ENCODE measurements around the gene MAMLD1.
"Not testable (repeated sequence)": the region's sequence is repeated elsewhere in the genome, so short reads cannot be mapped to it uniquely, and the experiment has no call there.

MAMLD1 gene, protein sequence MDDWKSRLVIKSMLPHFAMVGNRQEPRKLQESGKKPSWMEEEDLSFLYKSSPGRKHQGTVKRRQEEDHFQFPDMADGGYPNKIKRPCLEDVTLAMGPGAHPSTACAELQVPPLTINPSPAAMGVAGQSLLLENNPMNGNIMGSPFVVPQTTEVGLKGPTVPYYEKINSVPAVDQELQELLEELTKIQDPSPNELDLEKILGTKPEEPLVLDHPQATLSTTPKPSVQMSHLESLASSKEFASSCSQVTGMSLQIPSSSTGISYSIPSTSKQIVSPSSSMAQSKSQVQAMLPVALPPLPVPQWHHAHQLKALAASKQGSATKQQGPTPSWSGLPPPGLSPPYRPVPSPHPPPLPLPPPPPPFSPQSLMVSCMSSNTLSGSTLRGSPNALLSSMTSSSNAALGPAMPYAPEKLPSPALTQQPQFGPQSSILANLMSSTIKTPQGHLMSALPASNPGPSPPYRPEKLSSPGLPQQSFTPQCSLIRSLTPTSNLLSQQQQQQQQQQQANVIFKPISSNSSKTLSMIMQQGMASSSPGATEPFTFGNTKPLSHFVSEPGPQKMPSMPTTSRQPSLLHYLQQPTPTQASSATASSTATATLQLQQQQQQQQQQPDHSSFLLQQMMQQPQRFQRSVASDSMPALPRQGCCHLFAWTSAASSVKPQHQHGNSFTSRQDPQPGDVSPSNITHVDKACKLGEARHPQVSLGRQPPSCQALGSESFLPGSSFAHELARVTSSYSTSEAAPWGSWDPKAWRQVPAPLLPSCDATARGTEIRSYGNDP
- 0.35 to 0.56 reads per million in 2 donors for total RNA-seq

DNA sequence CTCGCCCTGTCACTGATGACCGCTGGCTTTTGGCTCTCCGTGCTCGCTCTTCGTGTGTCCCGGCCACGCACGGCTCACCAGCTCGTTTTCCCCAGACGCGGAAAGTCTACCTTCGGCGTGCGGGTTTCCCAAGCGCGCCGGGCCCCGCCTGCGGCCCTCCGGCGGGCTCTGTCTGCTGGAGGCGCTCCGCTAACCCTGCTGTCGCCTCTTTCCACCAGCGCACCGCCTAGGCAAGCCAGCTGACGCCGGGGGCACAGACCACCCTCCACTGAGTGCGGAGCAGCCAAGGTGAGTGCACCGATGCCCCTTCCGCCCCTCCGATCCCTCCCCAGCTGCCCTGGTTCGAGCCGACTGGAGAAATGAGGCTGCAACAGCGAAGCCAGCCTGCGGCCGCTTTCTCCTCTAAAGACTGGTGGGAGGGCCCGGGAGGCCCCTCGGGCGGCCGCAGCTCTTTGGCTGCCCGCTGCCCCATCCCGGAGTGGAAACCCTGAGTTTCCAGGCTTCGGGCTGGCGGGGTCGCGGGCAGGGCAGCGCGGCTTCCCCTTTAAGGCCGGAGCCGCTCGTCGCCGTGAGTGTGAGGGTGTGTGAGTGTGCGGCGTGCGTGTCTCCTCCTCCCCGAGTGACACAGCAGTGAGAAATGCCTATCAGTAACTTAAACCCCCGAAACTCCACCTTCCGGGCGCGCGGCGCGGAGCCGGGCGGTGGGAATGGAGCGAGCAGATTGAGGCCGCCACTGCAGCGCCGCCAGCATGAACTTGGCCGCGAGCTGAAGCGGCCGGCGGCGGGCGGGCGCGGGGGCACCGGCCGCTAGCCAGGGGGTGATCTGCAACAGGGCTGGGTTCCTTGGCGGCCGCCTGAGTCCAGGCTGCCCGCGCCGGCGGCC, at the start of gene MAMLD1:
TSS of gene MAMLD1 (plus strand) at position 719 of the 883 bp plus-strand sequence. CDS start 82,200 bp downstream, outside the sequence.
- DNase-seq: no peak

DNA sequence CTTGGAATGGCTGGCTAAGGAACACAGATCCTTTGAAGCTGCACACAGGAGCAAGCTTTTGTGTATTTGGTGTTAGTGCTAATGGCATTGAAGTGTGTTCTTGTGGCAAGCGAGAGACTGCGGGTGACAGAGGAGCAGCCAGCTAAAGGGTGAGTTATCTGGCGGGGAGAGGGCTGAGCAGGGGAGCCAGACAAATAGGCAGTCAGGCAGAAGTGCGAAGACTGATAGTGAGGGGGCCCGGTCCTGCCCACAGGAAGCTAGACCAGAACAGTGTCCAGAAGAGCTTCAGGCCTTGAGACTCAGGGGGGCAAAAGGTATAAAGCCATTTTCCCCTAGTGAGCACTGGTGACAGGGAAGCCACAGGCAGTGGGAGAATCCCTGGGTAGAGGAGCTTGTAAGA, 49.6 kb upstream of the MAMLD1 start:
- DNase-seq: no peak

DNA sequence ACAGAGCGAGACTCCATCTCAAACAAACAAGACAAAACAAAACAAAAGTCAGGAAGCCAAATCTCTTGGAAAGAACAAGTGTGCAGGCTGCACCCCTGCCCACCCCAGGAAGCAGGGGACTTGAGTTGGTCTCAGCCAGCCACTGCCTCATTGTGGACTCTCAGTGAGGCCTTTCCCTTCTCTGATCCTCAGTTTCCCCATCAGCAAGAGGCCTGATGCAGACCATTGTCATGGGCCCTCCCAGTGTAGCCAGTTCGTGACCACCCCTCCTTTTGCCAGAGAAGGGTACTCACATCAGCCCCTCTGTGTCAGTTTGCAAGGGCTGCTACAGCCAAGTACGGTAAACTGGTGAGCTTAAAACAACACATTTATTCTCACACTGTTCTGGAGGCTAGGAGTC, 48.9 kb upstream of the MAMLD1 start:
- DNase-seq: no peak

DNA sequence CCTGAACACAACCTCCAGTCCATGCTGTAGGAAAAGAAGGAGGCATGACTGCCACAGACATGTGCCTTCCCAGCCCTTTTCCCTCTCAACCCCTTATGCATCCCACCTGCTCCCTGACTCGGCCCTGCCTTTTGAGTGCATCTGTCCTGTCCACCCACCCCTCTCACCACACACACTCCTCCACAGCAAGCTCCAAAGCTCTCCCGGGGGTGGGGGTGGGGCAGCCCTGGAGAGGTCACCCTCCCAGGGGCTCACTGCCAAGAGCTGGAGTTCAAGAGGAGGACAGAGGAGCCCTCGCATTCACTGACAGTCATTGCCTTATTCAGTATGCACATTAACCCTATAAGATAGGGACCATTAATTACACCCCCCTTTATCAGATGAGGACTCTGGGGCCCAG, 46.6 kb upstream of the MAMLD1 start:
- no peak for DNase-seq

DNA sequence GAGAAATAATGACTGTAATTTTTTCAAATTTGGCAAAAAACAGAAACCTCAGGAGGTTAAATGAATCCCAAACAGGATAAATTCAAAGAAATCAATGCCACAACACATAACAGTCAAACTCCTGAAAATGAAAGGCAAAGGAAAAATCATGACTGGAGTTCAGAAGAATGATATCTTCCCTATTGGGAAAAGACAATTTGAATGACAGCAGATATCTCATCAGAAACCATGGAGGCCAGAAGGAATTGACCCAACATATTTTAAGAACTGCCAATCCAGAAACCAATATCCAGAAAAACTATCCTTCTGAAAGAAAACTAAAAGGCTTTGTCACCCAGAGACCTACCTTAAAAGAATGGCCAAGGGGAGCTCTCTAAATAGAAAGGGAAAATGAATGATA, 40.1 kb upstream of the MAMLD1 start:
- no peak for DNase-seq

DNA sequence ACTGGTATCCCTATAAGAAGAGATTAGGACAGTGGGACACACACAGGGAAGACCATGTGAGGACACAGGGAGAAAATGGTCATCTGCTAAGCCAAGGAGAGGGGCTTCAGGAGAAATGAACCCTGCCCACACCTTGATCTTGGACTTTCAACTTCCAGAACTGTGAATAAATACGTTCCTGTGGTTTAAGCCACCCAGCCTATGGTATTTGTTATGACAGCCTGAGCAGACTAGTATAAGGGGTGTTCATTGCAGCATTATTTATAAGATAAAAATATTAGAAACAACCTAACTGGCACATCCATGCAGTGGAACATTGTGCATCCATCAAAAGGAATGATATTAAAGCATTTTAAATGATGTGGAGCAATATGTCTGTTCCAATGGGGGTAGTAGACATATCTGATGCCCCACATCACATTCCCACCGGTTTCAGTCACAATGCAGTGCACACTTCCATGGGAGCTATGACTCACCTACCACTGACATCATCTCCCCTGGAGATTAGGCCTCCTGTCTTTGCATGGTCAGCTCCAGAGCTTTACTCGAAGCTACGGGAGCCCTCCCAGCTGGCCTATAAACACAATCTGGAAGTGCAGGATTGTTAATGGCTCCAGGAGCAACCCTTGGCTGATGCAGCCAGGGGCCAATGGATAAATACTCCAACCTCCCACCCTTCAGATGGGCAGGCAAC, 38.9 kb upstream of the MAMLD1 start:
- DNase-seq: no peak

DNA sequence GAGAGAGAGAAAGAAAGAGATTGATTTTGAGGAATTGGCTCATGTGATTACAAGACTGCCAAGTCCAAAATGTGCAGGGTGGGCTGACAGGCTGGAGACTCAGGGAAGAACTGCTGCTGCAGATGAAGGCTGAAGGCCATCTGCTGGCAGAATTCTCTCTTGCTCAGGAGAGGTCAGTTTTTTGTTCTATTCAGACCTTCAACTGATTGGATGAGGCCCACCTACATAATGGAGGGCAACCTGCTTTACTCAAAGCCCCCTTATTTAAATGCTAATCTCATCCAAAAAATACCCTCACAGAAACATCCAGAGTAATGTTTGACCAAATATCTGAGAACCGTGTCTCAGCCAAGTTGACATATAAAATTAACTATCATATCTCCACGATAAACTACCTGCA, 38.2 kb upstream of the MAMLD1 start:
- no peak for DNase-seq

GRCh38 chrX:150326541-150327247, 36.4 kb upstream of the MAMLD1 start:
- DNase-seq: no peak

- no peak for DNase-seq
Observed at GRCh38 chrX:150329282-150329681, 33.8 kb upstream of the MAMLD1 start.

- no peak for DNase-seq
Observed at GRCh38 chrX:150329868-150330267, 33.2 kb upstream of the MAMLD1 start.

GRCh38 chrX:150332023-150332422, 31.1 kb upstream of the MAMLD1 start:
- no peak for DNase-seq

- DNase-seq: no peak
Observed at GRCh38 chrX:150334100-150334499, 29.0 kb upstream of the MAMLD1 start.

DNA sequence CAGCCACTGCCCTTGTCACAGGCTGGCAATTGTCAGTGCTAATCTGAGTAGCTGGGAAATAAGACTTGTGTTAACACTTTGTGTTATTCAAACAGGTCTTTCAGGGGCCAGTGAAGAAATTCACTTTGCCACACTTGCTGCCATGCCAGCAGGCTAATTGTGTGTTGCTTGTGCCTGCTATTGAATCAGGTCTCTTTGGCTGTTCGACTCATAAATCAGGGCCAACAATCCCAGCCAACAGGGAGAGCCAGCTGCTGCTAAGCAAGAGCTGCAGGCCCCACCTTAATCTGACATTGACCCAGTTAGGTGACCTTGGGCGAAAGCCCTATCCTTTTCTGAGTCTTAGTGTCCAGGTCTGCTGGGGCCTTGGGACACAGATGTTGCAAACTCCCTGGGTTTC, 28.1 kb upstream of the MAMLD1 start:
- no peak for DNase-seq

DNA sequence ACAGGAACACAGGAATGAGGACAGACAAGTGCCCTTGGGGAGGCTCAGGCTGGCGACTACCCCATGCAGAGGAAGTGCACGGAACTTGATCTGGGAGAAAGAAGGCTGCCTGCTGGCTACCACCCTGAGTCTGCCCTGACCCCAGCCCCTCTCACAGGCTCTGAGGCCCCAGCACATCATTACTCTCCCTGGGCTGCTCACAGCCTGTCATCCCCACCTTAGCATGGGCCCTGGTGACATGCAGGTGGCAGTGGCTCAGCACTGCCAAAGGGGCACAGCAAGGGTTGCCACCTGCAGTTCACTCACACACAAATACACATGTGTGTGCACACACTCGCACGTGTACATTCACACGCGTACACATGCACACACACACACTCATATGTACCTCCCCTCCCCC, 26.1 kb upstream of the MAMLD1 start:
- no peak for DNase-seq

DNA sequence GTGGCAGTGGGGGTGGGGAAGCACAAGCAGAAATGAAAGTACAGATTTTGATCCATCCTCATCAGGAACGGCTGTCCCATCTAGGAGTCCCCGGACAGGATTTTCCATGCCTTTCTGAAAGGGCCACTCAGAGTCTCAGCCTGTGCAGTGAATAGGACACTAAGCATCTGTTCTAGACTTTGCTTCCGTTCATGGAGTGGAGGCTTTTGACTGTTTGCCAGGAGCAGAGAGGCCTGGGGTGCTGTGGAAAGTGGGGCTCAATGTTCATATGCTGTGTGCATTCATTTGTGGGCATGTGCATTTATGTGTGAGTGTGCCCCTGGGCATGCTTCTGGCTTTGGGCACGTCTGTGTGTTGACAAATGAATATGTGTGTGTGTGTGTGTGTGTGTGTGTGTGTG, 25.6 kb upstream of the MAMLD1 start:
- DNase-seq: no peak

DNA sequence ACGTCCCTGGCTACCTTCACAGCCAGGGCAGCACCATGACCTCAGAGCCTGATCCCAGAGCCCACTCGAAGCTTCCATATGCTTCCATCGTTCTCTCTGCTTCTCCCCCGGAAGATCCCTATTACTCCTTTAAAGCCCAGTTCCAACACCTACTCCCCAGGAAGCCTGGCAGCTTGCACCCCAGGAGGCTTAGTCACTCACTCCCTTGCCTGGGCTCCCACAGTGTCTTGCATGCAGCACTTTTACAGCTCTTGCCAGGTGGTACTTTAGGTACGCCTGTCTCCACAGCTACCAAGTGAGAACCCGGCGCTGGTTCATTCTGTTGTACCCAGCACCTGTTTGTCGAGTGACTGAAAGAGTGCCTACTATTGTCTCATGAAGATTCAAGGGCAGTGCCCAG, 24.5 kb upstream of the MAMLD1 start:
- no peak for DNase-seq

DNA sequence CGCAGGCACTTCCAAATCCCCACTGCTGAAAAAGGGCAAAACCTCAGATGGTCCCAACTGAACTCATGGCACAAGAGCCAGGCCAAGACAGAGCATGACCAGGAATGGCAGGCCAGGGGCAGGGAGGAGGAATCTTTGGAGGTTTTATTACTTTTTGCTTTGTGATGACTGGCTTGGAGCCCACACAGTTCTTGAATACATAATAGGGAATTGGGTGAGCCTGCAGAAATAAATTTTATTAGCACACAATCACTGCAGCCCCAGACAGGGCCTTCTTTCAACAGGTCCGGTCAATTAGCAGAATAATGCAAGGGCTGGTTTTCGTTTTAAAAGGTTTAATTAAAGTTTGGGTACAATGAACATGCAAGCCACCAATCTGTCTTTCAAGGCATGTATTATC, 23.4 kb upstream of the MAMLD1 start:
- no peak for DNase-seq

DNA sequence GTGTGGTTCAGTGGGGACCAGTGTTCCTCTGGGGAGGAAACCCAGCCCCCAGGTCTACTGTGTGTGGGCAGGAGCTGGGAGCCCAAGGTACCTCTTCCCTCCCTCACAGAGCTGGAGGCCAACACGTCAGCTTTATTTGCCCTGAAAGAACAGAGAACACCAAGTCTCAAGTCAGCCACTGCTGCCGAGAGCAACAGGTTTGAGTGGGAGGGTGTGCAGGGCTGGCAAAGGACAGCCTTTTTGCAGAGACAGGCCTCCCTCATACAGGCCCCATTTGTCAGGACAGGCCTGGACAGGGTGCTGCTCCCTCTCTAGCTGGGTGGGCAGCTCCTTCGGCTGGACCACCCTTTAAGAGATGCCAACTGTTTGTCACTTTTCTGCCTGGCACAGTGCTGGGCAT, 22.8 kb upstream of the MAMLD1 start:
- not testable (repeated sequence) for DNase-seq

DNA sequence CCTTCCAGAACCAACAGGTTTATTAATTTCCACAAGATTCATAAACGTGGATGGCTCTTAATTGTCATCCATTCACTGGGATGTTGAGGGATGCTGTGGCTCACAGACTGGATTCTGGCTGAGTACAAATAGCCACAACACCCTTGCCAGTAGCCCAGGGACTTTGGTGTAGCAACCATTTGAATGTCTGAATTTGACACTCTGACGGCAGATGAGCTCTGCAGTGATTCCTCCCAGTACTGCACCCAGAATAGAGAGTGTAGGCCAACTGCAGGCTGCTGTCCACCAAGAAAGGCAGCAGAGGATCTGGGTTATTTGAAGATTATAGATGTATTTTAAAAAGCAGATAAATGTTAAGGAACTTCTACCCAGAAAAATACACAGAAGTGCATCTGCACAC, 15.6 kb upstream of the MAMLD1 start:
- DNase-seq: no peak

GRCh38 chrX:150348365-150348764, 14.8 kb upstream of the MAMLD1 start:
- DNase-seq: no peak

DNA sequence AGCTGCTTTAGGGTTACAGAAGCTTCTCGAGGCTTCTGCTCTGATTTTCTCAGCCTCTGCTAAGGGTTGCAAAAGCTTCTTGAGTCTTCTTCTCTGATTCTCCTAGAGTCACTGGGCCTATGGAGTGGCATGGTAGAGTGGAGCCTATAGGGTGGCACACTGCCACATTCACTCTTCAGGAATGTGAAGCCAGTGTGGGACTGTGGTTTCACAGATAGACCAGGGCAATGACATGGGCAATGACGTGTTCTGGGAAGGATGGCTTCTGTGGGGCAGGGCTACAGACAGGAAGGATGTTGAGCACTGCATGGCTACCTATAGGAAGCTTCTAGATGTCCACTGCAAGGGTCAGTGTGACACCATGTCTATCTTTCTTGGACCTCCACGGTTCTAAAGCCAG, 11.0 kb upstream of the MAMLD1 start:
- DNase-seq: no peak

- DNase-seq: no peak
Observed at GRCh38 chrX:150352581-150352980, 10.5 kb upstream of the MAMLD1 start.

All from activated gamma-delta T cell (primary cell).